Measurements from ENCODE around the gene GATAD2B.

Gene GATAD2B

DNA sequence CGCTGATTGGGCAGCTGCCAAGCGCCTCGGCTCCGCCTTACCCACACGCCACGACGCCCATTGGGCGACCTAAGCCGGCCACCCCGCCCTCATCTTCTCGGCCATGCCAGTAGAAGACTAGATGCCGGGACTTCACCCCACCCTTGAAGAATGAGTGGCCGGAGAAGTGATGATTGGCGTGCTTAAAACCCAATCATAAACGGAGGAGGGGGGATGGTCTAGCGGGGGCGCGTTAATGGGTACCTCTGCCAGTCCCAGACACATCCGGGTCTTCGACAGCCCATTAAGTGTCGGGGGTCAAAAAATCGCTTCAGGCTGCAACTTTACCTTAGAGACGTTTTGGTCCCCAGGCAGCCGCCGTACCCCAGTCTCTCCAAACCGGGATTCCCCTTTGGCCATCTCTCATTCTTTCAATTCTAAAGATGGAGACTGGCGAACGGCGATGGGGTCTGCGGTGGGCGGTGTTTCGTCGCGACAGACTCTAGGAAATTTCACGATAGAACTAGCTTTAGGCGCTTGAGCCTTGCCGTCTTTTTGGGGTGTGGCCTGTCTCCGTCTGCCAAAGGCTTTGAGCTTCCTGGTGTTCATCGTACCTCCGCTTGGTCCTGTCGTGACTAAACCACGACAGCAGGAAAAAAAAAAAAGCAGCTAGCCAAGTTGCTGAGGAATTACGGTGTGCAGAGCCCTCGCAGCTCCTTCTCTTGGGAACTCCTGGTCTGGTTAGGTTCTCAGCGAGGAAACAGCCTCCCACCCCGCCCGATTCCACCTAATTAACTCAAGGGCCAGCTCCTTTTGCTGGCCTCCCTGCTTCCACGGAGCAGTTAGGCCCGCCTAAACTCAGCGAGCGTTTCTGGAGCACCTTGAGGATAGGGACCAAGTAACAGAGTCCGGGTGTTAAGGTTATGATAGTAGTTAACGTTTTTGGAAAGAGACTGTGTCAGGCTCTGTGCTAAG, at the start of gene GATAD2B:
Gene GATAD2B, minus strand, starts transcription at position 1 of the 954 bp plus-strand sequence. CDS start 94,625 bp downstream, outside the sequence.
- peak; percentile 100 for DNase-seq

DNA sequence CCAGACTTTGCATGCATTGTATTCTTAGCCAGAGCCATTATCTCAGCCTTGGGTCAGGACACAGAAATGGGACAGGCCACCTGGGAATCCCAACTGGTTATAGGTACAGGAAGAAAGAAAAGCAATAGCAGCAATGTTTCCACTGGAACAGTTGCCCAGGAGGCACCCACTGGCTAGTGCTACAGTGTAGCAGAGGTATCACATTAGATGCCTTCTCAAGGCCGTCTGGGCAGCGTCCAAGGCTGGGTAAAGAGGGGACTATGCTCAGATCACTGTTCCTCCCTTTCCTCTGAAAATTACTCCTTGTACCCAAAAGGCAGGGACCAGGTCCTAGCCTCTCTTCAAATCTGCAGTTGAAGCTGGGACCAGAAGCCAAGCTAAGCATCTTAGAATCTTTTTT, 47.6 kb upstream of the GATAD2B start:
- no peak for DNase-seq

- DNase-seq, result no peak
These were observed 46.2 kb upstream of the GATAD2B start for GRCh38 chr1:153968972-153969371.

- no peak for DNase-seq
These were observed 45.6 kb upstream of the GATAD2B start for GRCh38 chr1:153968408-153968807.

DNA sequence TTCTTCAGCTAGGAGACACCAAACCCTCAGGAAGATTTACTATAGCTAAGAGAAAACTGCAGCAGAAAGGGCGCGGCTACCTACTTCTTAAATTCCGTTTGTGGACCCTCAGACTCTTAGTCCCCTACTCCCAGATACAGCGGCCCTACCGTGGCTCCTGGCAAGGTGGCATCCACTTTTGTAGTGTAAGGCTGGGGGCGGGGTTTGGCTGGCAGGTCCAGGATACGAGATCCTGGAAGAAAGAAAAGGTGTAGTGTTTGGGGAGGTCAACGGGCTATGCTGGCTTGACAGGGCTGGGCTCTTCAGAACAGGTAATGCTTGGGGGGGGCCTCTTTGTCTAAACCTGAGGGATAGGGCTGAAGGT, 45.2 kb upstream of the GATAD2B start:
- DNase-seq, result no peak

DNA sequence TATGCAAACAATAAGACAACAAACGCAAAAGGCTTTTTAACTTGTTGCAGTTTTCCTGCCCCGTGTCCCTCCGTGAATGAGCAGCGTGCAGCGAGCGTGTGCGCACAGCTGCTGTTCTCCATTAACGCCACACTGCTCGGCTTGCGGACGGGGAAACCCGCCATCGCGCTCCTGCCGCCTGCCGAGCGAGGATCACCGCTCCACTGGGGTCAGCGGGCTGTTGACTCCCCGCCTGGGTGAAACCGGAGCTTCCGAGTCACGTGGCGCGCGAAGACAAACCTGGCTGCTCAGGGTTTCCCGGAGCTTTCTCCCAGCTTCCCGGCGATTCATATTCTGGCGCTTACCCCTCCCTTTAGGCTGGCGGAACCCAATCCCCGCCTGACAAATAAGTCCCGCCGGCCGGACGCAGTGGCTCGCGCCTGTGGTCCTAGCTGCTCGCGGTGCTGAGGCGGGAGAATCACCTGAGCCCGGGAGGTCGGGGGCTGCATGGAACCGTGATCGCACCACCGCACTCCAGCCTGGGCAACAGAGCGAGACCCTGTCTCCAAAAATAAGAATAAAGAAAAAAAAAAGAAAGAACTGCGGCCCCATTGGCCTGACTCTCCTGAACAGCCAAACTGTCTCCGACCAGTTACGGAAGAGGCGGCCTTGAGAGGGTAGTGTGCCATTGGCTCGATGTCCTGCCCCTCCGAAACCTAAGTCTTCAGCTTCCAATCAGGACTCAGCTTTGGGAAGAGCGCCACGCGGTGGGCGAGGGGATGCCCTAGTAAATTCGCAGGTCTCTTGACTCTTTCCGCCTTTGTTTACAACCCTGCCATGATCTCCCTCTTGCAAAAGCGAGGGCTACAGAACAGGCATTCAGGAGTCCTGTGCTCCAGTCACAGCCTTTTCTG, 44.6 kb upstream of the GATAD2B start, which contains the start of gene CREB3L4:
Gene CREB3L4, plus strand, starts transcription at position 796 of the 893 bp plus-strand sequence. CDS start 624 bp downstream, outside the sequence.
- DNase-seq, result peak; percentile 100

GRCh38 chr1:153963850-153964331, 41.1 kb upstream of the GATAD2B start:
- DNase-seq, result no peak

- peak; percentile 99 for DNase-seq
These were observed 40.5 kb upstream of the GATAD2B start, which contains the start of gene SLC39A1 for GRCh38 chr1:153963030-153963849. Gene SLC39A1 (minus strand): TSS chr1:153963537. CDS start chr1:153962715, 822 bp downstream.

GRCh38 chr1:153962088-153963029, 39.6 kb upstream of the GATAD2B start:
- DNase-seq, result no peak

DNA sequence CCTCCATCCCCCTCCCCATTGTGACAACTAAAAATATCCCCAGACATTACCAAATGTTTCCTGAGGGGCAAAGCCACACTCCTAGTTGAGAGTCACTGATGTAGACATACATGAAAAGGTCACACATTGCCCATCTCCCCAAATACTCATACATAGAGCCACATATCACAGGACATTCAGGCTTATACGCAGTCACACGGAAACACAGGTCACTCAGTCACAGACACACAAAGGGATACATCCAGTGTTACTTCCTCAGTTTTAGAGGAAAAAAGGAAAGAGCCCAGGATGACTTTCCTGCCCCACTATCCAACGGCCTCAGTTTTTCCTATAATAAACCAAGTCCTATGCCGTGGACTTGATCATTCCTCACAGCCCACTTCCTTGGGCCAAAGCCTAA, 38.6 kb upstream of the GATAD2B start:
- no peak for DNase-seq

GRCh38 chr1:153960206-153960605, 37.4 kb upstream of the GATAD2B start:
- no peak for DNase-seq

DNA sequence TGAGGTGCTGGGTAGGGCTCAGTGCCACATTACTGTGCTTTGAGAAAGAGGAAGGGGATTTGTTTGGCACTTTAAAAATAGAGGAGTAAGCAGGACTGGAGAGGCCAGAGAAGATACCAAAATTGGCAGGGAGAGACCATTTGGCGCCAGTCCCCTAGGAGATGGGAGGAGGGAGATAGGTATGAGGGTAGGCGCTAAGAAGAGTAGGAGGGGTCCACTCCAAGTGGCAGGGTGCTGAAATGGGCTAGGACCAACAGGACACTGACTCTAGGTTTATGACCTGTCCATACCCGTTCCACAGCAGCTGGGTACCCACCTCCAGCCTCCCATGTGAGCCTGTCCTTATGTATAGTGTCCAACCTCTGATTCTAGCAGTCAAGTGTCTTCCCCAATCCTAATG, 36.7 kb upstream of the GATAD2B start:
- DNase-seq, result no peak

GRCh38 chr1:153958961-153959260, 36.1 kb upstream of the GATAD2B start:
- DNase-seq, result no peak

DNA sequence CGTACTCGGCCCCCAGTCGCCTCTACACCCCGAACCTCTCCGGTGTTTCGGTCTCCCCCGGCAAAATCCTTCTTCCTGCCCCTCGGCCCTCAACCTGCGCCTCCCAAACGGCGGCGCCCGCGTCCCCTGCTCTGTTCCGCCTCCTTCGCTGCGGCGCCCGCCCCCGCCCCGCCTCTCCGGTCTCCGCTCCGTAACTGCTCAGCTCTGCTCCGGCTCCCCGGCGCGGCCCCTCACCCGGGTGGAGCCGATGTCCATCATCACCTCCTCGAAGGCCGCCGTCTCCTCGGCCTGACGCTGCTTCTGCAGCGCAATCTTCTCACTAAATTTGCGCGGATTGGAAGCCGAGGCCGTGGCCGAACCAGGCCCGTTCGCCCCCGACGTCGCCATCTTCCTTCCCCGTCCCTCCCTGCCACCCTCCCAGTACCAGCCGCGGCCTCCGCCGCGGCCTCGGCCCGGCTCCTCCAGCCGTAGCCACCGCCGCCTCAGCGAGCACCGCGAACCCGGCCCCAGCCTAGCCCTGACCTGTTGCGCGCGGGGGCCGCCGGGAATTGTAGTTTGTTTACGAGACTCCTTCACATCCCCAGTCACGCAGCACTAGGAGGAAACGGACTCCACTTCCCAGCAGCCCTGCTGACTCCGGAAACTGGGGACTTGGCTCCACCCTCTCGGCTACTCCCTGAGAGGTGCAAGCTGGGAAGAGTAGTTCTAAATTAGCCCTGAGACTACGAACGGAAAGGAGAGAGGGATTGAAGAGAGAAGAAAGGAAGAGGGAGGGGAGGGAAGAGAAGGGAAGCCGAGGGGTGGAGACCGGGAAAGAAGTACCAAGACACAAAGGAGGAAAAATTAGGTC, 35.6 kb upstream of the GATAD2B start, which contains the start of gene CRTC2:
Gene CRTC2, minus strand, starts transcription at position 502 of the 850 bp plus-strand sequence. Its CDS starts 115 bp downstream, at position 387.
- peak; percentile 100 for DNase-seq

DNA sequence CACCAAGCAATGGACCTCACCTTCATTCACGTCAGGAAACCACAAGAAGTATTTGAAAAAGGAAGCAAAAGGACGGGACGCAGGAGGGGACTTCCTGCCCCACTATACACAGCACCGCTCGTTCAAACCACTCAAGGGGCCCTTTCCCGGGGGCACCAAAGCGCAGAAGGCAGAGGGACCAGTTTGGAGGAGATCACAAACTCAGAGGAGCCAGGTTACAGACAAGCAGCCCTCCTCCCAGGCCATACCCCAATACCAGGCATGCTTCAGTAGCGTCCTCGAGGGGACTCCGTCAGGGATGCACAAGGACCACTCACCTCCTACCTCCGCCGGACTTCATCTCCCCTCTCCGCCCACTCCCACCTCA, 35.0 kb upstream of the GATAD2B start:
- no peak for DNase-seq

DNA sequence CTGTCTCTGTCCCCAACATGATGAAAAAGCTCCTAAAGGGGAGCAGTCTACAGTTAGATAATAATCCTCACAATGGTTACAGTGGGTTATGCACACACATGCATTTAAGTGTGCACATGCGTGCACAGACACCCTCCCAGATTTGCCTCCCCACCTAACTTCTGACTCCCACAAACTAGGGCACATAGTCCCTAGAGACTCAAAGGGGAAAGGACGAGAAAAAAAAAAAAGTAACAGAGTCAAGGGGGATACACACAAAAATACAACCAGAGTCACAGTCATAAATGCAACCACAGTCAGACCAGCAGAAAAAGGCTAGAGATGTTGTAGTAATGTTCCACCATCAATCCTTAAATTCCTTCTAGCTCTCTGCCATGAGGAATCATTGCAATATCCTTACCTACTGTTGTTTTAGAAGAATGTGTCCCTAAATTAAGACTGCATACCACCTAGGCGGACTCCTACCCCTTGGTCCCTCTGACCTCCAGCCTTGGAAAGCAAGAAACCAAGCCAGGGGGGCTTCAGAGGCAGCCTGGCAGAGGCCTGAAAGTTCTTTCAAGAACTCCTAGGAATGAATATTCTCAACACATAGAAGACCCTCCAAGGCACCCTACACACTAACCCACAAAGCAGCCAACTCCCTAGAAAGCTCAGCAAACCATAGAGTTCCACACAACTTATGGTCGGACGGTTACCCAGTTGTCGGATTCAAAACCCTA, 34.4 kb upstream of the GATAD2B start:
- no peak for DNase-seq

GRCh38 chr1:153954826-153955225, 32.1 kb upstream of the GATAD2B start:
- no peak for DNase-seq

- DNase-seq, result no peak
These were observed 31.1 kb upstream of the GATAD2B start for GRCh38 chr1:153953859-153954365.

- no peak for DNase-seq
These were observed 29.0 kb upstream of the GATAD2B start for GRCh38 chr1:153951801-153952200.
